BLaER1 treated with 17β-estradiol and CSF1 and Interleukin-3, amounts not matched to agents 10 nM and 100 nM (cell line): ENCODE measurements around the gene PRKG1.

Experiments
- H3K27ac ChIP-seq, 11 experiments: shearing (Covaris generic); formaldehyde crosslinking; 2 replicates each; pipeline ENCODE4 v1.8.1; 2022
- H3K27me3 ChIP-seq, 11 experiments: shearing (Covaris generic); formaldehyde crosslinking; 2 replicates each; pipeline ENCODE4 v1.8.1; 2022
- H3K36me3 ChIP-seq, 11 experiments: shearing (Covaris generic); formaldehyde crosslinking; 2 replicates each; pipeline ENCODE4 v1.8.1; 2022
- H3K4me1 ChIP-seq, 10 experiments: shearing (Covaris generic); formaldehyde crosslinking; 2 replicates each; pipeline ENCODE4 v1.8.1; 2022
- H3K4me2 ChIP-seq, 11 experiments: shearing (Covaris generic); formaldehyde crosslinking; 2 replicates each; pipeline ENCODE4 v1.8.1; 2022
- H3K4me3 ChIP-seq, 10 experiments: shearing (Covaris generic); formaldehyde crosslinking; 2 replicates each; pipeline ENCODE4 v1.8.1; 2022
- H3K9ac ChIP-seq, 11 experiments: shearing (Covaris generic); formaldehyde crosslinking; 2 replicates each; pipeline ENCODE4 v1.8.1; 2022
- H3K9me3 ChIP-seq, 11 experiments: shearing (Covaris generic); formaldehyde crosslinking; replicated peaks in 1 of 11; 2 replicates each; pipeline ENCODE4 v1.8.1; 2022
- H4K20me1 ChIP-seq, 11 experiments: shearing (Covaris generic); formaldehyde crosslinking; 2 replicates each; pipeline ENCODE4 v1.8.1; 2022
- Cebpa-rat ChIP-seq, 11 experiments: shearing (Covaris generic); IDR thresholded peaks; 2 replicates each; pipeline ENCODE4 v1.8.1; 2022

The PRKG1 gene

DNA sequence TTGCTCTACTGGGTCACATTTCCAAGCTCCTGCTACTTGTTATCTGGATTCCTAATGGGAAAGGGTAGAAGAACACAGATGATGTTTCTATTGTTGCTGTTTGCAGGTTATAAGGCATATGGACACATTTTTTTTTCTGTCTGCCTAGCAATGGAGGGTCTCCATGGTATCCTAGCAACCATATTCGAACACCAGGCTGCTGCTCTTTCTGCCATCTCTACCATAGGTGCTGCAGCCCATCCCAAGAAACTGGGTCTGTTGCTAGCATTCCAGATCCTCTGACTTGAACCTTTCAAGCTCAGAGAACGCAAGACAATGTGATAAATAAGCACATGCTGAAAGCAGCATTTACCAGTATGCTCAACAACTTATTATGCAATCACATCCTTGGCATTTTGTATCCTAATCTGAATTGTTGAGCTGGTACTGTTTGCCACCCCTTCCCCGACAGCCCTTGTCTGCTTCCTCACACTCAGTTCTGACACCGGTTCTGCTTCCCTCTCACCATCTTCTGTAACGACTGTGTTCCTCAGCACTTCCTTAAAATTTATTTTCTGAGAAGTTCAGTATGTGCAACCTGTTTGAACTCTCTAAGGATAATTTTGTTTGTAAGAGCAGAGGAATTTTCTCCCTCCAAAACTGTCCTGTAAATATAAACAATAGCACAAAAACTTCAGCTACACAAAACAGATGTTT lies 6.2 kb downstream of the PRKG1 start:
- peak overlapping the region in 2 of 11 experiments; percentile 28 to 47; a peak in 3 of 22 replicates for H3K4me2 ChIP-seq
- H3K36me3 ChIP-seq = no peaks in the 10 kb centered on the region
- no peaks in the 10 kb centered on the region for H4K20me1 ChIP-seq

DNA sequence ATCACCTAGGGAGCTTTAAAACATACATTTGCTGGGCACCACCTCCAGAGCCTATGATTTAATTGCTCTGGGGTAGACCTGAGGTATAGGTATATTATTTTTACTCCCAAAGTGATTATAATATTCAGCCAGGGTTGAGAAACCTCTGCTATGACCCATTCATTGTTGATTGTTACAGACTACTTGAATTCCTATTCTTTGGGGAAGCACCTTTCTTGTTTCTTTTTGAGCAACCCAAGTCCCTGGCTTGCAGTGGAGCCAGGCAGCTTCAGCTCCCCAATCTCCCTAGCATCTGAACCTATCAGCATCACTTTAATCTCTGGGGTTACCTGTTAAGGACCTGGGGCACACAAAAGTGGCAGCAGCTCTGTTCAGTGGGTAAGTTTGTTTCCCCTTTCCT lies 8.6 kb downstream of the PRKG1 start:
- Histone ChIP-seq H3K27ac (no peak overlapping the region), H3K4me1 (peaks cover 0 to 6% (median 0%) of the 10 kb centered on the region in 10 experiments; a peak in 1 of 20 replicates), H3K4me3 (no peak overlapping the region), H3K36me3 (no peaks in the 10 kb centered on the region), H4K20me1 (no peaks in the 10 kb centered on the region), H3K27me3 (no peaks in the 10 kb centered on the region), H3K4me2 (no peak overlapping the region), H3K9me3 (no peaks in the 10 kb centered on the region), H3K9ac (no peak overlapping the region)
- no peak for TF ChIP-seq Cebpa-rat (IDR thresholded peaks at IDR 0.05)

More for the DNA sequence above, 6.2 kb downstream of the PRKG1 start:
- Histone ChIP-seq H3K27ac (no peak overlapping the region), H3K9ac (no peak overlapping the region), H3K4me3 (no peak overlapping the region), H3K27me3 (peaks cover 0 to 11% (median 6%) of the 10 kb centered on the region in 11 experiments; a peak in 20 of 22 replicates), H3K9me3 (no peaks in the 10 kb centered on the region), H3K4me1 (peaks cover 0 to 6% (median 0%) of the 10 kb centered on the region in 10 experiments; a peak in 1 of 20 replicates)
- 0 out of 22 replicates have a peak, but pooled peaks of 2 of the 11 experiments have one; percentile 13 to 18 for TF ChIP-seq Cebpa-rat (IDR thresholded peaks at IDR 0.05)

DNA sequence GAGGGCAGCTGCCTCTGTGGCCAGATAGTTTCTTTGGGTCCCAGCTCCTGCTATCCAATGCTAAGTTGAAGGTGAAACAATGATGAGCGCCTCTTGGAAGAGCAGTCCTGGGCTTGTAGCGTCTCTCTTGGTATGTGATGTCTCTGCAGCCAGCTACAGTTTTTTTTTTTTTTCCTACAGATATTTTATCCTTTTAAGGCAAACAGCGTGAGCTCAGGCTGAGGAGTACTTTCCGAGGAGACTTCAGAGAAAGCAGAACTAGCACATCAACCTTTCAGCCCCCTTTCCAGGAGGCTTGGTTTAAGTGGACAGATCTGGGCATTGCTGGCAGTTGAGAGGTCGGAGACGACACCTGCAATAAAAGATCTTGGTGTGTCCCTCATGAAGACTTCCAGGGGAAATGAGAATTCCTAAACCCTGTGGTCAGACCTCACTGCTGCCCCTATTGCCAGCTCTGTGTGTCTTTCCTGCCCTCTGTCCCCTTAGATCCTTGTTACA lies 9.1 kb downstream of the PRKG1 start:
- Histone ChIP-seq H3K9ac (no peak overlapping the region), H3K27me3 (no peaks in the 10 kb centered on the region), H3K36me3 (no peaks in the 10 kb centered on the region), H3K4me1 (peaks cover 0 to 6% (median 0%) of the 10 kb centered on the region in 10 experiments; a peak in 1 of 20 replicates), H3K4me2 (no peak overlapping the region), H3K9me3 (no peaks in the 10 kb centered on the region), H3K4me3 (no peak overlapping the region), H3K27ac (no peak overlapping the region), H4K20me1 (no peaks in the 10 kb centered on the region)
- no peak for TF ChIP-seq Cebpa-rat (IDR thresholded peaks at IDR 0.05)

DNA sequence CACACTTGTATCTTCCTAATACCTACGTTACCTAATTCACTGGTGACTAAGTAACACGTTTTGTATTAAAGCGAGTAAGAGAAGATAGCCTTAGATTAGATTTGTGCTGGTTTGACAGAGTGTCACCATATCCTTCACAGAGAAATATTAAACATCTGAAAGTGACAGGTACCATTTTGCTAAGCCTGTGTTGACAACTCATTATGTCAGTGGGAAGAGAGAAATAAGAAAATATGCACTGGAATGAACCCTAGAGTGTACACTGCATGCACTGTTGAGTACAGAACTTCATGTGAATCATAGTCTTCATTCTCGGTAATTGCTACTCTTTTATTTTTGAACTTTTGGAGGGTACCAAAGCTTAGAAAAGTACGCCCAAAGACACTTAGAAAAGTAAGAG lies 10.9 kb downstream of the PRKG1 start:
- H3K27ac ChIP-seq = no peak overlapping the region
- no peak overlapping the region for H3K4me2 ChIP-seq
- no peaks in the 10 kb centered on the region for H3K9me3 ChIP-seq
- no peak overlapping the region for H3K9ac ChIP-seq
- H3K27me3 ChIP-seq = no peaks in the 10 kb centered on the region
- TF ChIP-seq Cebpa-rat (IDR thresholded peaks at IDR 0.05) = no peak
- peaks cover 0 to 4% (median 0%) of the 10 kb centered on the region in 10 experiments; a peak in 1 of 20 replicates for H3K4me1 ChIP-seq
- H3K4me3 ChIP-seq = no peak overlapping the region
- no peaks in the 10 kb centered on the region for H3K36me3 ChIP-seq
- H4K20me1 ChIP-seq = no peaks in the 10 kb centered on the region

DNA sequence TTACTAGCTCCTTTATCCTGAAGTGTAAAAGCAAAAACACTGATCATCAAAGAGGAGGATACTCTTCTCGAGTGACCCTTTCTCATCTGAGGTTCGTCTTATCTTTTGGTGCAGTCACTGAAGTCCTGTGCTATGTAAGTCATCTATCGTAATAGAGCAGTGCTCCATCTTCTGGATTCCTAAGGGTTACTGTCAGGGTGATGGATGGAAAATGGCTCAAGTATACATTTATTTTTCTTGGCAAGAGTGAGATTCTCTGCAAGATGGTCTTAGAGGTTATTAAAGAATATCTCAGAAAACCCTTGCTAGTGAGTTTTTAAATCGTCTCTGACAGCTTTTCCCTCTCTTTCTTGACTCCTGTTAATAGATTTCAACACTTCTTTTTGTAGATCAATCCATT lies 12.4 kb downstream of the PRKG1 start:
- Histone ChIP-seq H3K4me3 (no peak overlapping the region), H3K9me3 (no peaks in the 10 kb centered on the region), H3K27ac (no peak overlapping the region), H3K27me3 (no peaks in the 10 kb centered on the region), H3K36me3 (no peaks in the 10 kb centered on the region), H3K9ac (no peak overlapping the region), H4K20me1 (no peaks in the 10 kb centered on the region), H3K4me1 (no peaks in the 10 kb centered on the region), H3K4me2 (no peak overlapping the region)
- no peak for TF ChIP-seq Cebpa-rat (IDR thresholded peaks at IDR 0.05)

DNA sequence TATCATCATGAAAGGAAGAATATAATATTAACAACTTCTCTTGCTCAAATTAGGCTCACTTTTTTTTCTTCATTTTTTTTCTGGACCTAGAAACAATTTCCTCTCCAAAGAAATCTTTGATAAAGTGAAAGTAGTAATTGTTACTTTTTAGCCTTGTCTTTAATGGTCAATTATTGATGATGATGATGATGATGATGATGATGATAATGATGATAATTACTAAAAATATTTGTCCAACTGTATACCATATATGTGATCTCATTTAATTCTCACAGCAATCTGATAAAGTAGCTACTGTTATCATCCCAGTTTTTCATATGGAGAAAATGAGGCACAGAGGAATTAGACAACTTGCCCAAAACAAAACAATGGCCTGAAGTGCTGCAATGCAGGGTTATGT lies 12.8 kb downstream of the PRKG1 start:
- Histone ChIP-seq H3K27ac (no peak overlapping the region), H3K9ac (no peak overlapping the region), H3K4me2 (no peak overlapping the region), H3K9me3 (no peaks in the 10 kb centered on the region), H3K27me3 (no peaks in the 10 kb centered on the region), H4K20me1 (no peaks in the 10 kb centered on the region), H3K4me1 (no peaks in the 10 kb centered on the region), H3K4me3 (no peak overlapping the region), H3K36me3 (no peaks in the 10 kb centered on the region)
- TF ChIP-seq Cebpa-rat (IDR thresholded peaks at IDR 0.05) = no peak

DNA sequence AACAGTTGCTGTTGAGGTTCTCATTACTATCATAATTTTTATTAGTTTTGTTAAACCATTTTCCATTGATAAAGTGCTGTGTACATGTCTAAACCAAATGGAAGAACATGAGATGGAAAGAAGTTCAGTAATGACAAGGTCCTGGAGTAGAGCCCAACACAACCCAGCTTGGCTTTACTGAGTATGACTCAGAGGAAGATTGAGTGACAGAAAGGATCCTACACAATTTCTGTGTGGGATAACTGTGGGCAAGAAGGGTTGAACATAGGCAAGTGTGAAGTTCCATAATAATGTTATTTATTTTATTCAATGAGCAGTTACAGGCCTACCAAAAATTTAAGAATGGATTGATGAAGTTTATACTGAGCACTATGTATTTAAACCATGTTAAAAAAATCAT lies 15.9 kb downstream of the PRKG1 start:
- H3K36me3 ChIP-seq = no peaks in the 10 kb centered on the region
- H3K27me3 ChIP-seq = no peaks in the 10 kb centered on the region
- H3K9me3 ChIP-seq = no peaks in the 10 kb centered on the region
- H4K20me1 ChIP-seq = no peaks in the 10 kb centered on the region
- no peak overlapping the region for H3K4me3 ChIP-seq
- no peak overlapping the region for H3K27ac ChIP-seq
- no peak overlapping the region for H3K4me2 ChIP-seq
- H3K4me1 ChIP-seq = no peaks in the 10 kb centered on the region
- H3K9ac ChIP-seq = no peak overlapping the region
- no peak for TF ChIP-seq Cebpa-rat (IDR thresholded peaks at IDR 0.05)

DNA sequence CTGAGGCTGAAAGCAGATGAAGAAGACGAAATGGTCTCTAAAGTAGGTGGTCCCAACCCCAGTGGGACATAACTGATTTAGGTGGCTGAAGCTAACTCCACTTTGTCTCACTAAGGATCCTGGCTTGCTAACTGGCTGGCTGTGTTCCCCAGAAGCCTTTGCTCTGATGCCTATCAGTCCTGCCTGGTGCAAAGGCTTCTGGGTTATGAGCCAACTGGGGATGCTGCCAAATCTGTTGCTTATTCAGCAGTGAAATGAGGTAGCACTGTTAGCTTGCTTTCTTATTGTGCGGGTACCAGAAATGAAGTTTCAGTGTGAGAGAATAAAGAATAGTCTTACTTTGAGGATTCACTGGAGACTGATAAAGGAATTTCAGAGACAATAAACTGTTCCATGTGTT lies 18.1 kb downstream of the PRKG1 start:
- Histone ChIP-seq H3K9ac (no peak overlapping the region), H3K36me3 (no peaks in the 10 kb centered on the region), H3K4me1 (no peaks in the 10 kb centered on the region), H4K20me1 (no peaks in the 10 kb centered on the region), H3K27me3 (no peaks in the 10 kb centered on the region), H3K27ac (no peak overlapping the region), H3K9me3 (no peaks in the 10 kb centered on the region), H3K4me2 (no peak overlapping the region), H3K4me3 (no peak overlapping the region)
- no peak for TF ChIP-seq Cebpa-rat (IDR thresholded peaks at IDR 0.05)

DNA sequence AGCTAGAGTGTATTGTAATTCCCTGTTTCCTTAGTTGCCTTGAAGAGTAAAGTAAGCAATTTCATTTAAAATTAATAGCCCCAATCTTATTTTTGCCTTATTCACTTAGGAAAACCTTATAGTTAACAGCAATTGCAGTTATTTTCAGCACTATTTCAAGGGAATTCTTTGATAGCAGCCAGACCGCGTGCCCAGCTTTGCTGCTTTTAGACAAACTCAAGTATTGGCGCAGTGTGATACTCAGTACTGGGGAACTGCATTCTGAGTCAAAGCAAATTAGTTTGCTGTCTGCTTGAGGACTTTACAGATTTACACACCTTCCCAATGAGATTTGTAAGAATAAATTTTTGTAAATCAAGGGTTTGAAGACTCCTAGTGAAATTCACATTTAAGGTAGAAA lies 21.2 kb downstream of the PRKG1 start:
- H3K27me3 ChIP-seq = no peaks in the 10 kb centered on the region
- TF ChIP-seq Cebpa-rat (IDR thresholded peaks at IDR 0.05) = no peak
- H3K36me3 ChIP-seq = no peaks in the 10 kb centered on the region
- H3K4me1 ChIP-seq = no peaks in the 10 kb centered on the region
- no peak overlapping the region for H3K9ac ChIP-seq
- no peak overlapping the region for H3K4me2 ChIP-seq
- H3K27ac ChIP-seq = no peak overlapping the region
- no peaks in the 10 kb centered on the region for H4K20me1 ChIP-seq
- H3K4me3 ChIP-seq = no peak overlapping the region
- H3K9me3 ChIP-seq = no peaks in the 10 kb centered on the region

DNA sequence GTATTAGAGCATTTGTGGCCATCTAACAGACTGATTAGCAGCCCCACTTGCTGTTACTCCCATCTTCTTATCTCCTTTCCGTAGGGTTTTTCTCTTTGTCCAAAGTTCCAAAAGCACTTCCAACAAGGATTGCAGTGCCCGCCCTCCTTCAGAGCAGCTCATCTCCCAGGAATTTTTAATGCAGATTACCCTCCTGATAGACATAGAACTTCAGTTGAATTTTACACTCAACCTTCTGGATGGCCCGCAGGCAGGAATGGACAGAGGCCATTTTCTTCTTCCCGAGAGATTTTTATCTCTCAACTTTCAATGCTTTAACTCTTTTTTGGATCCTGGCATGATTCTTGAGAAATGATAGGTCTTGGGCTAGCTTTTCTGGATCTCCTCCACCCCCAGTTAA lies 23.3 kb downstream of the PRKG1 start:
- no peak for TF ChIP-seq Cebpa-rat (IDR thresholded peaks at IDR 0.05)
- H3K9ac ChIP-seq = no peak overlapping the region
- no peak overlapping the region for H3K27ac ChIP-seq
- no peaks in the 10 kb centered on the region for H3K4me1 ChIP-seq
- H3K9me3 ChIP-seq = no peaks in the 10 kb centered on the region
- no peak overlapping the region for H3K4me3 ChIP-seq
- H3K27me3 ChIP-seq = no peaks in the 10 kb centered on the region
- H3K36me3 ChIP-seq = no peaks in the 10 kb centered on the region
- H4K20me1 ChIP-seq = no peaks in the 10 kb centered on the region
- no peak overlapping the region for H3K4me2 ChIP-seq
